ENCODE measurements around the gene SORBS2.

The SORBS2 gene

GRCh38 chr4:185846505-185847150 lies 34.6 kb upstream of the SORBS2 start:
- no peak overlapping the region for H3K4me3 ChIP-seq (ENCODE audit: low read length)
- TF ChIP-seq CTCF (conservative IDR thresholded peaks at IDR 0.05; ENCODE audit: low read depth, low read length), result no peak
- DNase-seq (ENCODE audit: low read depth), result no peak

- TF ChIP-seq CTCF (conservative IDR thresholded peaks at IDR 0.05; ENCODE audit: low read depth, low read length), result no peak
- no peak overlapping the region for H3K4me3 ChIP-seq (ENCODE audit: low read length)
- DNase-seq (ENCODE audit: low read depth), result no peak
Measured at GRCh38 chr4:185845966-185846365, 34.0 kb upstream of the SORBS2 start.

- no peak for TF ChIP-seq CTCF (conservative IDR thresholded peaks at IDR 0.05; ENCODE audit: low read depth, low read length)
- no peak for DNase-seq (ENCODE audit: low read depth)
- no peak overlapping the region for H3K4me3 ChIP-seq (ENCODE audit: low read length)
Measured at GRCh38 chr4:185841451-185841850, 29.5 kb upstream of the SORBS2 start.

GRCh38 chr4:185840953-185841352 lies 29.0 kb upstream of the SORBS2 start:
- no peak for DNase-seq (ENCODE audit: low read depth)
- no peak overlapping the region for H3K4me3 ChIP-seq (ENCODE audit: low read length)
- no peak for TF ChIP-seq CTCF (conservative IDR thresholded peaks at IDR 0.05; ENCODE audit: low read depth, low read length)

GRCh38 chr4:185840201-185840600 lies 28.2 kb upstream of the SORBS2 start:
- no peak for TF ChIP-seq CTCF (conservative IDR thresholded peaks at IDR 0.05; ENCODE audit: low read depth, low read length)
- no peak for DNase-seq (ENCODE audit: low read depth)

GRCh38 chr4:185839770-185840169 lies 27.8 kb upstream of the SORBS2 start:
- no peak for DNase-seq (ENCODE audit: low read depth)
- TF ChIP-seq CTCF (conservative IDR thresholded peaks at IDR 0.05; ENCODE audit: low read depth, low read length), result no peak
- H3K4me3 ChIP-seq (ENCODE audit: low read length), result no peak overlapping the region

More at GRCh38 chr4:185840201-185840600, 28.2 kb upstream of the SORBS2 start:
- no peak overlapping the region for H3K4me3 ChIP-seq (ENCODE audit: low read length)

GRCh38 chr4:185839194-185839712 lies 27.3 kb upstream of the SORBS2 start:
- H3K4me3 ChIP-seq (ENCODE audit: low read length), result no peak overlapping the region
- peak; percentile 96 for DNase-seq (ENCODE audit: low read depth)
- TF ChIP-seq CTCF (conservative IDR thresholded peaks at IDR 0.05; ENCODE audit: low read depth, low read length), result no peak

Measured in retinal pigment epithelial cell (primary cell).